ENCODE data around the gene ARPC4. TPM values are rescaled to one million over a fixed set of nuclear protein-coding genes. Genes with fewer than 3 reads are reported as not detected.

ARPC4 gene
- total RNA-seq, 1 donor from 2014 or later = 179 TPM

GRCh38 chr3:9810846-9811245 is 18.0 kb downstream of the ARPC4 start:
- H3K9me3 Mint-ChIP-seq (ENCODE audit: low read depth) = no peaks in the 10 kb centered on the region
- peaks cover 7% of the 10 kb centered on the region for H3K36me3 Mint-ChIP-seq (ENCODE audit: low read depth)
- H3K27ac Mint-ChIP-seq (ENCODE audit: unreplicated experiment) = peak overlapping the region; percentile 22
- H3K4me1 Mint-ChIP-seq (ENCODE audit: low read depth) = peaks cover 35% of the 10 kb centered on the region
- peak overlapping the region; percentile 81 for H3K4me3 Mint-ChIP-seq (ENCODE audit: unreplicated experiment)
- no peak for TF ChIP-seq CTCF (IDR thresholded peaks at IDR 0.05)
- H3K27me3 Mint-ChIP-seq (ENCODE audit: low read depth) = no peaks in the 10 kb centered on the region
- no peak for DNase-seq (ENCODE audit: low spot score)

GRCh38 chr3:9812870-9813483 is 20.1 kb downstream of the ARPC4 start:
- H3K9me3 Mint-ChIP-seq (ENCODE audit: low read depth) = no peaks in the 10 kb centered on the region
- no peaks in the 10 kb centered on the region for H3K27me3 Mint-ChIP-seq (ENCODE audit: low read depth)
- no peak for DNase-seq (ENCODE audit: low spot score)
- peaks cover 30% of the 10 kb centered on the region for H3K4me1 Mint-ChIP-seq (ENCODE audit: low read depth)
- H3K27ac Mint-ChIP-seq (ENCODE audit: unreplicated experiment) = no peak overlapping the region
- no peak for TF ChIP-seq CTCF (IDR thresholded peaks at IDR 0.05)
- H3K4me3 Mint-ChIP-seq (ENCODE audit: unreplicated experiment) = no peak overlapping the region
- peaks cover 3% of the 10 kb centered on the region for H3K36me3 Mint-ChIP-seq (ENCODE audit: low read depth)

- Mint-ChIP-seq H3K27ac (ENCODE audit: unreplicated experiment) (no peak overlapping the region), H3K4me3 (ENCODE audit: unreplicated experiment) (no peak overlapping the region), H3K9me3 (ENCODE audit: low read depth) (no peaks in the 10 kb centered on the region), H3K27me3 (ENCODE audit: low read depth) (no peaks in the 10 kb centered on the region), H3K4me1 (ENCODE audit: low read depth) (peaks cover 8% of the 10 kb centered on the region), H3K36me3 (ENCODE audit: low read depth) (peaks cover 7% of the 10 kb centered on the region)
- peak; percentile 83 for DNase-seq (ENCODE audit: low spot score)
- TF ChIP-seq CTCF (IDR thresholded peaks at IDR 0.05) = no peak
Observed at GRCh38 chr3:9815986-9816385, 23.1 kb downstream of the ARPC4 start.

- no peaks in the 10 kb centered on the region for H3K4me1 Mint-ChIP-seq (ENCODE audit: low read depth)
- DNase-seq (ENCODE audit: low spot score) = peak; percentile 14
- TF ChIP-seq CTCF (IDR thresholded peaks at IDR 0.05) = no peak
- H3K27me3 Mint-ChIP-seq (ENCODE audit: low read depth) = no peaks in the 10 kb centered on the region
- no peaks in the 10 kb centered on the region for H3K9me3 Mint-ChIP-seq (ENCODE audit: low read depth)
- H3K36me3 Mint-ChIP-seq (ENCODE audit: low read depth) = peaks cover 7% of the 10 kb centered on the region
- H3K4me3 Mint-ChIP-seq (ENCODE audit: unreplicated experiment) = no peak overlapping the region
- peak overlapping the region; percentile 8 for H3K27ac Mint-ChIP-seq (ENCODE audit: unreplicated experiment)
Observed at GRCh38 chr3:9817436-9817835, 24.6 kb downstream of the ARPC4 start.

GRCh38 chr3:9818666-9819335 is 25.9 kb downstream of the ARPC4 start:
- Mint-ChIP-seq H3K4me3 (ENCODE audit: unreplicated experiment) (no peak overlapping the region), H3K27me3 (ENCODE audit: low read depth) (no peaks in the 10 kb centered on the region), H3K36me3 (ENCODE audit: low read depth) (peaks cover 4% of the 10 kb centered on the region), H3K4me1 (ENCODE audit: low read depth) (no peaks in the 10 kb centered on the region), H3K9me3 (ENCODE audit: low read depth) (no peaks in the 10 kb centered on the region), H3K27ac (ENCODE audit: unreplicated experiment) (no peak overlapping the region)
- TF ChIP-seq CTCF (IDR thresholded peaks at IDR 0.05) = no peak
- peak; percentile 60 for DNase-seq (ENCODE audit: low spot score)

Measured in chondrocyte (in vitro differentiated cells).